ENCODE measurements around the gene ABCD3.
A peak's percentile ranks its signal among the peaks of the same experiment; 100 is the strongest.

ABCD3 gene

DNA sequence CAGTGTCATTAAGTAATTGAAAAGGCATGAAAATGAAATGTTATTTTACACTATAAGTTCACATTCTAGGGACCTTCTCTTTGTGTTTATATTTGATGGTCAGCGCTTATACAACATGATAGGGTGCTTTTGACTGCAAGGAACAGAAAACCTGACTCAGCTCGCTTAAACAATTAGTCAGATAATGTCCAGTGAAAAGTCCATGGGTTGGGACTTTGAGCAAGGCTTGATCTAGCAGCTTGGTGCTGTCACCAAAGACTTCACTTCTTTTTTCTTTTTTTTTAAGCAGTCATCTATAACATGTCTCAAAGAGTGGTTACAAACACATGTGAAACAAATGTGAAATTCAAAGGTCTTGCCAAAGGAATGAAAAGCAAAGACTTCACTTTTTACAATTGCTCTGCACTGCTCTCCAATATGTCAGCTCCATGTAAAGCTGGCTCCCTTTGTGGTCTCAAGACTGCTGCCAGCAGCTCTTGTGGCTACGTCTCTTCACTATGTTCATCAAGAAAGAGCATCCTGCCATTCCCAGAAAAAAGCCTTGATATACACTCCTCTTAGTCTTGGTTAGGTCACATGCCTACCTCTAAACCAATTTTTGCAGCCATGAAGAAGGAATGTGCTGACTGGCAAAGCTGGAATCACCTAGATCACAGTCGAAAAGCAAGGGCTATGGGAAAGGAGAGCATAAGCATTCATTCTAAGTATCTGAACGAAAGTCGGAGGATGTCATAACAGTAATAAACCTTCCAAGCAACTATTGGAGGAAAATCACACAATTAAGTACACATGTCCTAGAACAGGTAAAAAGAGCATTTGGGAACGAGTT lies 108.2 kb downstream of the ABCD3 start:
- no peak for DNase-seq (ENCODE audit: low read depth in 2 of 2)

DNA sequence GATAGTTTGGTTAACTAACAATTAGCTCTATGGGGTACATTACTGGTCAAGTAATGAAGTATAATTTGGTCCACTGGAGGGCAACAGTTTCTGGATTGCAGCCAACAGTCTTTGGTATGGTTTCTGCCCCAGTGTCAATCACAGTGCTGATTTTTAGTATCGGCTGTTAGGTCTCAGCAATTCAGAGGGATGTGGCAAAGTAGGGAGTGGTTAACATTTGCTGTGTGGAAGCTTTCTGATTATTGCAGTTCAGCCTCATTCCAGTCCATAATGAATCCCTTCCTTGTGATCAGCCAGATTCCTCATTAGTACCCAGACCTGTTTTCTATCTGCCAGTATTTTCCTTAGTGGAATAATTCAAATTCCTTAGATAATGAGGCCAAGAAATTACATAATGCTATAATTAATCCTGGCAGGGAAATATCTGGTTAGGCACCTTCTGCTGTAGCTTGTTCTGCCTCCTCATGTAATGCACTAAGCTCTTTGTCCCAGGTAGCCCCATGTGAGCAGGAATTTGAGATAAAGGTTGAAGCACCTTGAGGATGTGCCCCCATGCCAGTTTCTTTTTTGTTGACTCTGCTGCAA lies 109.3 kb downstream of the ABCD3 start:
- no peak for DNase-seq (ENCODE audit: low read depth in 2 of 2)

DNA sequence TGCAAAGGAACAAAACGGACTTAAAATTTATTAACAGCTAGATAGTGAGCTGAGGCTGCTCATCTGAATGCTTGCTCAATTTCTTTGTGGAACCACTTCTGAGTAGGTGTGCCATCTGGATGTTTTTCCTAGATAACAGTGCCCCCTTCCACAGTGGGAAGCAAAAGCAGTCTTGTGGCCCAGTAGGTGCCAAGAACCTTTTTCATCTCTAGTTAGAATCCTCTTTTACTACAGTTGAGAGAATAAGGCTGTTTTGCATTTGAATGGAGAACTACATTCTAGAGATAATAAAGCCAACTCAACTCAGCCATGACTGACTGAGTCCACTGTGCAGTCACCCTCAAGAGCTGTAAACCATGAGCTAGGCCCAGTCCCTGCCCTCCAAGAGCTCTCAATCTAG lies 110.1 kb downstream of the ABCD3 start:
- no peak for DNase-seq (ENCODE audit: low read depth in 2 of 2)

DNA sequence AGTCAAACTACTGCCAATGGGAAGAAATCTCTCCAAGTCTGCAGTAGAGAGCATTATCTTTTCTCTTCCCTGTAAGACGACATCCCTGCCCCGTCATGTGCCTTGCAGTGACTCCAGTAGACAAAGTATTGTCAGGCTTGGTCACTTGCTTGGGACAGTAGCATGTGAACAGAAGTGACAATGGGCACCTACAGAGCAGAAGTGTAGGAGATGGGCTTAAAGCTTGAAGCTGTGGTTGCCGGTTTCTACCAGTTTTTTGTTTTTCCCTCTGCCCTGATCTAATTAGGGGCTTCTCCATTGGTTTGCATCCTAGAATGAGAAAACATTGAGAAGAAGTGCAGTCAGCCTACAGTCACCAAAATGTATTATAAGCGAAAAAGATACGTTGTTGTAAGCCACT lies 110.6 kb downstream of the ABCD3 start:
- DNase-seq (ENCODE audit: low read depth in 2 of 2) = no peak

DNA sequence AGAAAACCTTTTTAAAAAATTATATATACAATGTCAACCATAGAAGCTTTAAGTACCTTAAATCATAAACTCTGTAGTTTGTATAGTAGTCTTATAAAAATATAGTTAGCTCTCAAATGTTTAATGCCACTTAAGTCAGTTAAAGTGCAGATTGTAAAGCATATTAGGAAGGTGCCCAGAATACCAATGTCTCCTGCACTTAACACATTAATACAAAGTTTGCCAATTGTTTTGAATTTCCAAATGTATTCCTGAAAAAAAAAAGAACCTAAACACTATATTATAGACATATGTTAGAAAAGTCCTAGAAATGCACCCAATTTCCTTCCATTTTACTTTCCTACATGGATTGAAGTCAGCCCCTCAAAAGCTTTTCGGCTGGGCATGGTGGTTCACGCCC lies 111.2 kb downstream of the ABCD3 start:
- no peak for DNase-seq (ENCODE audit: low read depth in 2 of 2)

DNA sequence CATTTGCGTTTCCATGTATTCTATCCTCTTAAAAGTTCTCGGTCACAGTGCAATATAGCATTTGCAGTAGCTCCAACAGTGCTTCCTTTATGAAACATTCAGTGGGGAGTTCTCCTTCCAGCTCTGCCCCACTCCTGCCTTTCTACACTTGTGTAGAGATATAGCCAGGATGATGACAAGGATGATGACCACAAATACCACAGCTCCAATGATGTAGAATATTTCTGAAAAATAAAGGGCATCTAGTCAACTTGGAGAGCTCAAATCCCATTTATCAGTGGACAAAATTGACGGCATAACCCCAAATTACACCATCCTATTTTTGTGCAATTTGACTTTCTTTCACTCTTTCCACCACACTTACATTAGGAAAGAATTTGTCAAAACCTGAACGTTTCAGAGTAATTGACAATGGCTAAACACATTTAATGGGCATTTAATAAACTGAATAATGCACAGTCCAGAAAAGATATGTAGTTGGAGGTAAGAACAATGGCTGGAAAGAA lies 112.2 kb downstream of the ABCD3 start:
- no peak for DNase-seq (ENCODE audit: low read depth in 2 of 2)

DNA sequence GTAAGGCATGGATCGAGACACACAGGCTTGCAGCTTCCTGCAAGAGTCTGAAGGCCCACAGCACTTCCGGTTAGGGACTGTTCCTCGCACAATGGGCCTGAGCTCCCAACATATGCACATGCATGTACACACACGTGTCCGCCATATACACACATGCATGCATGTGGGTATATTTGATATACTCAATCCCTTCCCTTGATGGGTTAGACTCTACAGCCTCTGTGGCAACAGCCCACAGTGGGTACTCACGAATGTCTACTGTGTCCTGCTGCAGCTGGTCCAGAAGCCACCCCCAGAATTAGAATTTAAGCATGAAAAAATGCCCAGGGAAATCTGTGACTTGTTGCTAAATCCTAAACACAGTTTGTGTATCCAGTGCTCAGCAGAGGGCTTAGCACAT lies 113.5 kb downstream of the ABCD3 start:
- no peak for DNase-seq (ENCODE audit: low read depth in 2 of 2)

DNA sequence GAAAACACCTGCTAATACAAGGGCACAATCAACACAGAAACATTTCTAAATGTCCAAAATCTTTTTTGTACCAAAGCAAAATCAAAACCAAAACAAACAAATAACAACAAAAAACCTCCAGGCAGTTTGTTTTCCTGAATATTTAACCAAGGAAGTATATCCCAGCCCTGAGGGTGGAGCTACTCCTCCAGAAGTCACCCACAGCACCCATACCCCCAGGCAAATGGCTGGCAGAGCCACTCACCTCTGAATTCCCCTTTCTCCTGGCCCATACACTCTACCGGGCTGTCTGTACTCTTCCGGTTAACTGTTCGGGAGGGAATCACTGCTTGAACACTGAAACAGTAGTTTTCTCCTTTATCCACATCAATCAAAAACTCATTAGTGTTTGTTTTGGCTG lies 113.9 kb downstream of the ABCD3 start:
- DNase-seq (ENCODE audit: low read depth in 2 of 2) = no peak

DNA sequence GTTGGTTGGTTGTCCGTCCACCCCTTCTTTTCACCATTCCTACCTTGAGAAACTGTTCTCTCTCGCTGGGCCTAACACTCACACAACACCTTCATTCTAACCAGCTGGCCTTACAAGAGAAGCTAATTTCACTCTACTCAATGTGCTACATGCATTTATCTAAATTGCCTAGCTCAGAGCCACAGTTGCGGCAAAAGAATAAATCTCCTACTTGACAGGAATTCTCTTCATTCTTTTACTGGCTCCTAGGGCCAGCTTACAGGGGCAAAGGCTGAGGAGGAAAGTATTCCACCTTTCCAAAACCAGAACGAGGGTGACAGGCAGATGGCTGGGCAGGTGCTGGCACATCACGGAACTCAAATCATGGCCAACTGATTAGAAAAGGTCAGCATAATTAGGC lies 116.9 kb downstream of the ABCD3 start:
- no peak for DNase-seq (ENCODE audit: low read depth in 2 of 2)

DNA sequence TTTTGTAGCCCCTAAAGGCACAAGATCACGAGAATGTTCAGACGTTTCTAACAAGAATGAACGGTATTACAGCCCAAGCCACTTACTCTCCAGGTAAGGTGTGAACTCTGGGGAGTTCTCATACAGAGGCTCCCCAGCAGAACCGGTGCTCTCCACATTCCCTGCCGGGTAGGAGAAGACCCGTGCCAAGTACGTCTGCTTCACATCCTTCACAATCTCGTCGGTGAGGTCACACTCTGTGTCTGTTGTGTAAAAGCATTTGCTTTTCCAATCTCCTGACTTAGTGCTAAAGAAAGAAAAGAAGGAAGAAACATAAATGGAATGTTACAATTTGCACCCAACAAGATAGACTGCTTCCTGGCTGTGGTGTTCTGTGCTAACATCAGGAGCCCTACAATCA lies 117.7 kb downstream of the ABCD3 start:
- DNase-seq (ENCODE audit: low read depth in 2 of 2) = no peak

DNA sequence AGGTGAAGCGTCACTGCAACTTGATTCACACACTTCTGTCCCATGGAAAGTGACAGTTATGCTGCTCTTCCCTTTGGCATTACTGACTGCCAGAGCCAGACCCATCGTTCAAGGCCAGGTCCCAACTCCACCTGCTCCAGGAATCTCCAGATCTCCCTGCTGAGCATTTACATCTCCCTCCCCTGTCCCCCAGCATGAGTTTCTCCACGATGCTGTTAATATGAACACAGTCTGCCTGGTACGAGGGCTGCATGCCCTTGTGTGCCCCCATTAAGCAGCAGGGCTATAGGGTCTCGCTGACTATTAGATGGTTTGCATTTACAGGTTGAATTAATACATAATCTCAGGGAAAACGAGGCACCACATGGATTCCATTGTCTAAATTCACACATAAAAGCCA lies 119.1 kb downstream of the ABCD3 start:
- DNase-seq (ENCODE audit: low read depth in 2 of 2) = no peak

DNA sequence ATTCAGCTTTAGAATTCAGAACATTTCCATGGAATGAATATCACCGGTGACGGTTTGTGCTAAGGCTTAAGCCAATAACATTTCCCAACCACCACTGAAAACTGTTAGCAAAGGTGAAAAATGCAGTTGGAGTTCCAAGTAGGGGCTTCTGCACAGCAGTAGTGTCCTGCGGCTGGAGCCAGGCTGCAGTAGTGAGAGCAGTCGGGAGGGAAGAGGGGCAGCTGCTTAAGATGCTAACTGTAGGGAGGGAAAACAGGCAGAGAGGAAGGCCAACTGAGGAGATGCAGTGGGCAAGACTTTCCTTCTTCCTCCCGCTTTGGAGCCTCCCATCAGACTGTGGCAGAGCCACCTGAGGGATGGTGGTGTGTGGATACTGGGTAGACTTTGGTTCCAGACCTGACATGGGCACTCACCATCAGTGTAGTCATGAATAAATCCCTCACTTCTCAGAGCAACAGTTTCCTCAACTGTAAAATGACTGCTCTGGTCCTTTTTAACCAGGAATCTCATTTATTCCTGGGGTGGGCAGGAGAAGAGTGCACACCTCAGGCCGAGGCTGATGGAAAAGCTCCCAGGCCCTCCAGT lies 120.1 kb downstream of the ABCD3 start:
- DNase-seq (ENCODE audit: low read depth in 2 of 2) = no peak

DNA sequence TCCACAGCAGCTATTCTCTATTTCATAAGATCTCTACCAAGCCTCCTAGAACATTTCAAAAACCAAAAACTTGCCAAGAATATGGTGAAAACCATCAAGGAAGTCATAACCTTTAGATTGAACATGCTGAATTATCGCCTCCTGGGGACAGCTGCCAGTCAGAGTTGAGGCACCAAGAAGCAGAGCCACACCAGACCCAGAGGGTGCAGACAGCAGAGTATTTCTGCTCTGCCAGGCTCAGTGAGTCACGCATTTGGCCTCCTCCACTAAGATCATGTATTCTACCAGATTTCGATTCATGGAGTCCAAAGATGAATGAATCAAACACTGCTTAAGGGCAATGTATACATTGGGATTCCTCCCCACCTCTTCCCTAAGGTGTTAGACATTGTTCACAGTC lies 121.3 kb downstream of the ABCD3 start:
- no peak for DNase-seq (ENCODE audit: low read depth in 2 of 2)

DNA sequence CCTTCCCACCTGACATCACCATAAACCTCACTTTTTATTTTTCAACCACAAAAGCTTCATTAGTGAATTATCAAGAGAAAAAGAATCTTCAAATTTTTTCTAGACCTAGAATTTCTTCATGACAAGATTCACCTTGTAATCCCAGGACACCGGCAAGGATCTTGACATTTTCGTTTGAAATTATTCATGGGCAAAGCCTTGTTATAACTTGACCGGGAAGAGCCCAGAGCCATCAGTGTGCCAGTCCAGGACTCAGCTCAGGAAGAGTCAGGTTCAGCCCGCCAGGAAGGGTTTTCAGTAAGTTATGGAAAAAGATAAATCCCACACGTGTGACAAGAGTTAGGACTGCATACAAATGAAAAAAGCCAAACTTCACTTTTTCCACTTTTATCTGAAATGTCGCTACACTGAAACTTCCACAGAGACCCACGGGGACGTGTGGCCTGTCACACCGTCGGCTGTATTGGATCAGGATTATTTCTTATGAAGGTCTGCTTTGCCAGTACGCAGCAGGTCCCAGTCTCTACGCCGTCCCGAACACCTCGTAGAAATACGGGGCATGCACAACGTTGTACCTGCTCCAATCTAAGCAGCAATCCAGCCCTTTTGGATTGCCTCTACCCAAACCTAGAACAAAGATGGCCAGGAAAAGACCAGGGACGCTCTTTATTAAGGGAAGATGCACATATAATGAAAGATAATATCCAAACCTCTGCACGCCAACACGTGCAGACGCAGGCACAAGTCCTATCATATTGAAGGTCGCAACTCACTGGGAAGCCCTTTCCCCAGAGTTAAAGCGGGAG lies 122.5 kb downstream of the ABCD3 start:
- no peak for DNase-seq (ENCODE audit: low read depth in 2 of 2)

DNA sequence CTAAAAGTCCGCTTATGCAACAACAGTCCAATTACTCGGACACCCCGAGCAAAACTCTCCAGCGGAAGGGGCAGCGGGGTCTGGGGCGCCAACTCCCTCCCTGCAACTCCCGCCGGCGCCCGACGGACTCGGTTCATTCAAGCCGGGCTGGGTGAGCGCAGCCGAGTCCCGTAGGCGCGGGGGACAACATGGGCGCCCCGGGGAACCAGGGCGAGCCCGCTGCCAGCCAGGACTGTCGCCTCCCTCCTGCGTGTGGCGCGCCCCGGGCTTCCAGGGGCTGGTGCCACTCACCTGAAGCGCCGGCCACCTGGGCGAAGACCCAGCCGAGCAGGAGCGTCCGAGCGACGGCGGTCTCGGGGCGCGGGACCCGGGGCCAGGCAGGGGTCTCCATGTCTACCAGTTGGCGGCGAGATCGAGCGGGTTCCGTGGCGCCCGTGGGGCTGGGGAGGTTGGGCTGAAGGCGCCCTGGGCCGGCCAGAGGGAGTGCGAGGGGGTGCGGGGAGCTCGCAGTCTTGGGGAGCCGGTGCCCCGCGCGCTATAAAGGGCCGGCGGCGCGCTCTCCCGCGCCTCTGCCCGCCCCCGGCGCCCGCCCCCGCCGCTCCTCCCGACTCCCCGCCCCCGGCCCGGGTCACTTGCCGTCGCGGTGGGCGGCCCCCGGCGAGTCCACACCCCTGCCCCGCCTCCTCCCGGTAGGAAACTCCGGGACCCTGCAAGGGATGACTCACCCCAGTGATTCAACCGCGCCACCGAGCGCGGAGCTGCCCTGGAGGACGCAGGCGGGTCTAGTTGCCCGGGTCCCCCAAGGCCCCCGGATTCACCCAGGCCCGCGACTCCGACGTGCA lies 123.3 kb downstream of the ABCD3 start, which contains the start of gene F3:
TSS of gene F3 (minus strand) at position 514 of the 842 bp plus-strand sequence. CDS start at position 391, 123 bp downstream.
- DNase-seq (ENCODE audit: low read depth in 2 of 2) = peak; percentile 61 to 63

DNA sequence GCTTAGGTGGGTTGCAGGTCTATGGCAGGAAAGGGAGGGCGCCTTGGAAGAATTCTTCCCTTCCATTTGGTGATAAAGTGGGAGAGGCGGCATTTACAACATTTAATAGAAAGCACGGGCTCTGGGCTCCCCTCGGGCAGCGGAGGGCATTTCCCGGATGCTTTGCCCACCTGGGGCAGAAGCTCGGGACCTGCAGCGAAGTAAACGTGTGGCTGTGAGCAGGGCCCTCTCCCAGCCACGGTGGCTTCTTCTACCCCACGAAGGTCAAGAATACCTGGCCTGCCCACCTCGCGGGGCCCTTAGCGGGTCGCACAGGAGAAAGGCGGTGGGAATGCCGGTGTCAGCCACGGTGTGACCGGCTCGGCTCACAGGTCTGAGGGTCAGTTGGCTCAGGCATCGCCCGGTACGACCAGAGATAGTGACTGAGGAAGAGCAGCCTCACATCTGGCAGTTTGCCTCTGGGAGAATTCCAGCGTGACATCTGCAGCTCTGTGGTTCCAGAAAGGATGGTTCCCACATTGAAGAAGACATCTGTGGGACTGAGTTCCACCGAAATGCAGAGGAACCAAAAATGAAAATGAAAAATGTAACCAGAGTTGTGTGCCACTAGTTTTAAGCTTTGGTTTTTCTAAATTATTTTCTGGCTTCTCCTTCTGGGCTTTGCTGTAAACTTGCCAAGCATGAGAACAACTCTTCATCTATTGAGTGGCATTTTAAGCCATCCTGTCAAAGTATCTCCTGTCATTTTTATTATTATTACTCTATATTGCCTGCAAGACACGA lies 124.1 kb downstream of the ABCD3 start:
- peak; percentile 42 to 51 for DNase-seq (ENCODE audit: low read depth in 2 of 2)

DNA sequence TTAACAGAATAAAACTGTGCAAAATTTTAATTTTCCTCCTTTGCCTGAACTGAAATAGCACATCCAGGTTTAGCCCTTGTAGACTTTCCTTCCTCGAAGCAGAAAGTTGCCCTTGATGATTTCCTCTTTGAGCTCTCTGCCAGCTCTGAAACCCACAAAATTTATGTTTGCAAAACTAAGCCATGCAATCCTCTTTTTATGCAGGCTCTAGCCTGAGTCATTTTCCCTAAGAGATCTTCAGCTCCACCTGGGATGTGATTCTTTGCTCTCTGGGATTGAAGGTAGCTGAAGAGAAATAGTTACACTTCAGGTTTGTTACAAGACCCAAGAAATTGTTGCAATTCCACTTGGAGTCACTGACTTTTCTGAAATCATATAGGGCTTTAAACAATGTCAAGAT lies 124.8 kb downstream of the ABCD3 start:
- DNase-seq (ENCODE audit: low read depth in 2 of 2) = no peak

DNA sequence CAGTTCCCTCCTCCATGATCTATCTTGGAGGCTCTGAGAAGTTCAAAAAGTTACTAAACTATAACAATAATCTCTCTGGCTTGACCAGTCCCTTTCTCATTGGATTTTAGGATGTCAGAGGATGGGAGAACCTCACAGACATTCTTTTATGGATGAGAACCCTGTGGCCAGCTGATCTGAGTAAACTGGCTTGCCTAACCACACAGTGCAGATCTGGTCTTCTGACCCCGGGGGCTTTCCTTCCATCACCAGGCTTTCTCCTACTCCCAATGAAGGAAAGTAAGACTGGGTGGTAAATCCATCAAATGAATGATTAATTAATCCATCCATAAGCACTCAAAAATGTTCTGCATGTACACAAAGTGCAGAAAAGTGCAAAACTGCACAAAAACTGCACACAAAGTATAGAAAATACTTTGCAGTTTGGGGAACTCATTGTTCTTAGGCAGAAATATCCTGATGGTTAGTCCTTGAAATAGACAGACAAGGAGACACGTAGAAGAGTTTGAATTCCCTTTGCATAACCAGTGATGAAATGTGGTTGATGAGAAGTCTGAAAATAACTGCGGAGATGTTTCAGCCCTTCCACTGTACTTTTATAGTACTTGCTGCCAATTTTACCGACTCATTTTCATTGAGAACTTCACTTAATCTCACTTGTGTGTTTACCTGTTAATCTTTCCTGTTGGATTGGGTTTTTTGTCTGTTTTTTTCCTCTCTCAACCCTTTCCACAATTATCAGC lies 125.9 kb downstream of the ABCD3 start:
- DNase-seq (ENCODE audit: low read depth in 2 of 2) = no peak

DNA sequence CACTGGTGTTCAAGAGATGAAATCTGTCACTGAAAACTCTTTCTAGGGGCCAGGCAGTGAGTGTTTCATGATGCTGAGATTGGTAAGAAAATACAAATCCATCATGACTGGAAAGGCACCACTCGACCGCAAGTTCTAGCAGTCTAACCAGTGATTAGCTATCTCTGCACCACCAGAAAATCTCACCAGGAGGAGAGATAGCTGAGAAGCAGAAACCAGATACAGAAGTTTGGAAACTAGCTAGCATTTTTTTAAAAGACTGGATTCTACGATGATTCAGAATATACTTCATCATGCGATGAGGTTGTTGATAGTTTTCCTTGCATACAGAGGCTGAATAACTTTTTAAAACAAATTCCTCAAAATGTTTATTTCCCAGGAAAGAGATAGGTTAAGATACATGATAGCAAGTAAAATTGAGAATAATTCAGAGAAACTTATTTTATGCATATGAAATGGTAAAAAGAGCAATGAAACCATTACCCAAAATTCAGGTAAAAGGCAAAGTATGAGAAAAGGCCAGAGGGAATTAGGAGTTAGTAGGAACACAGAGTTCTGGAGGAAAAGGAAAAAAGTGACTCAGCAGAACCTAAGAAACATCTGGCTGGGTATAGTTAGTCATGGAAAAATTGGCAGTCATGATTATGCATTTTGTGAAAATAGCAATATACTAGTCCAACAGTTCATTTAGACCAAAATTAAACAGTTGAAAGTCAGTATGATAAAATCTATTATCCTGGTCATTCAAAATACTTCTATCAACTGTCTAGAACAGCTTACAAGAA lies 126.7 kb downstream of the ABCD3 start:
- DNase-seq (ENCODE audit: low read depth in 2 of 2) = peak; percentile 54 to 57

Data from fibroblast of skin of left quadriceps (primary cell).